Esophagus muscularis mucosa (tissue), 4 donors: ENCODE measurements around the gene CREB3L2. TPM values are rescaled to one million over a fixed set of nuclear protein-coding genes. Genes with fewer than 3 reads are reported as not detected.

Experiments used
- DNase-seq: peaks from one replicate; pipeline ENCODE4 v3.0.0-alpha.2; 2017; ENCODE audit errors: extremely low spot score
- H3K27ac ChIP-seq, 4 donors: fragments of 200-600 bp; sonication (generic); replicated peaks in 1 of 4; 1 replicate in 3 of 4; 2 replicates in 1 of 4; pipeline ENCODE4 v1.5.1; 2016 to 2019; ENCODE audit warnings: mild to moderate bottlenecking in 1 of 4
- H3K27me3 ChIP-seq, 4 donors: fragments of 200-600 bp; sonication (generic); one replicate each; pipeline versions ENCODE4 v1.5.1 to v1.6.0; 2016 to 2019
- H3K36me3 ChIP-seq, 4 donors: fragments of 200-600 bp; sonication (generic); one replicate each; pipeline ENCODE4 v1.5.1; 2016 to 2019
- H3K4me1 ChIP-seq, 4 donors: fragments of 200-600 bp; sonication (generic); one replicate each; pipeline ENCODE4 v1.5.1; 2016 to 2019
- H3K4me3 ChIP-seq, 4 donors: fragments of 200-600 bp; sonication (generic); 1 replicate in 2 of 4; 2 replicates in 2 of 4; pipeline ENCODE4 v1.5.1; 2016 to 2019; ENCODE audit warnings: mild to moderate bottlenecking in 4 of 4, moderate library complexity in 1 of 4
- H3K9me3 ChIP-seq, 4 donors: fragments of 200-600 bp; sonication (generic); 1 replicate in 3 of 4; 2 replicates in 1 of 4; pipeline ENCODE4 v1.5.1; 2016 to 2019
- EP300 ChIP-seq: sonication (generic); formaldehyde crosslinking; IDR thresholded peaks from one replicate; pipeline ENCODE4 v1.6.1; 2017; ENCODE audit warnings: antibody characterized with exemption
- POLR2A ChIP-seq: fragments of 450-650 bp; IDR thresholded peaks from one replicate; pipeline ENCODE4 v1.6.1; 2017; ENCODE audit warnings: antibody characterized with exemption, moderate library complexity, mild to moderate bottlenecking, low read depth
- POLR2AphosphoS5 ChIP-seq, 2 donors: sonication (generic); formaldehyde crosslinking; IDR thresholded peaks; one replicate each; pipeline ENCODE4 v1.6.1; 2017; ENCODE audit warnings: antibody characterized with exemption in 2 of 2
- WGBS: methylation state at CpG from one replicate; pipeline ENCODE4 v1.1.5; 2018; 5-methylcytosine and 5-hydroxymethylcytosine counted together
- intact Hi-C: fragments of 100-400 bp; cut with DNase I; formaldehyde crosslinking; loops from one replicate; pipeline ENCODE4 v1.15.1; 2023
- total RNA-seq, 4 donors: library from RNA; depleted of rRNA; stranded (reverse); fragments of >200 nt; gene quantifications; one replicate each; pipeline versions ENCODE4 v1.1.0 to v1.2.1, GENCODE V29; 2016
- TF ChIP-seq, protein P1 (sequence below), 3 experiments: fragments of 200-600 bp in 2 of 3; fragments of 450-650 bp in 1 of 3; sonication (generic) in 2 of 3; IDR thresholded peaks; one replicate each; pipeline ENCODE4 v1.5.1; 2017 to 2019; ENCODE audit warnings: antibody characterized with exemption in 3 of 3, mild to moderate bottlenecking in 2 of 3, moderate library complexity in 1 of 3

CREB3L2 gene
- total RNA-seq, 4 donors from 2014 or later = 29.2 to 43.4 (median 37.1) TPM

DNA sequence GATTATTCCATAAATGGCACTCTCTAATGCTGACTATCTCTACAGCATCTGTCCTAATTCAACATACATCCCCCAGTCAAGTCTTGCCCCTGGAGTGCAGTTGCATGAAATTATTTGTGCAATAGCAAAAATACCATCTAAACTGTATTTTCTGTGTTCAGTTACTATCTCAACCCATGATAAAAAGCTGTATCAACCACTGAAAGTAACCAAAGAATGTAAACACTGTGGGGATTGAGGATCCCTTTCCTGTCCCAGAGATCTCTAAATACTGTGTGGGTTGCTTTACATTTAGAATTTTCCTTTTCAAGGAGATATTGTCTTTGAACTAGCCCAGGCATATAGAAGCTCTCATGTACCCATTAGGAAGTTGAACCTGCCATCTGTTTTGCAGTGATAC lies 131.2 kb downstream of the CREB3L2 start:
- peaks cover 16 to 54% (median 21%) of the 10 kb centered on the region in 4 donors for H3K36me3 ChIP-seq
- H3K4me1 ChIP-seq = peaks cover 13 to 38% (median 25%) of the 10 kb centered on the region in 4 donors
- H3K4me3 ChIP-seq = no peak overlapping the region
- no peak for DNase-seq
- H3K27me3 ChIP-seq = no peaks in the 10 kb centered on the region
- peaks cover 0 to 5% (median 0%) of the 10 kb centered on the region in 4 donors for H3K9me3 ChIP-seq
- TF ChIP-seq, protein P1, sequence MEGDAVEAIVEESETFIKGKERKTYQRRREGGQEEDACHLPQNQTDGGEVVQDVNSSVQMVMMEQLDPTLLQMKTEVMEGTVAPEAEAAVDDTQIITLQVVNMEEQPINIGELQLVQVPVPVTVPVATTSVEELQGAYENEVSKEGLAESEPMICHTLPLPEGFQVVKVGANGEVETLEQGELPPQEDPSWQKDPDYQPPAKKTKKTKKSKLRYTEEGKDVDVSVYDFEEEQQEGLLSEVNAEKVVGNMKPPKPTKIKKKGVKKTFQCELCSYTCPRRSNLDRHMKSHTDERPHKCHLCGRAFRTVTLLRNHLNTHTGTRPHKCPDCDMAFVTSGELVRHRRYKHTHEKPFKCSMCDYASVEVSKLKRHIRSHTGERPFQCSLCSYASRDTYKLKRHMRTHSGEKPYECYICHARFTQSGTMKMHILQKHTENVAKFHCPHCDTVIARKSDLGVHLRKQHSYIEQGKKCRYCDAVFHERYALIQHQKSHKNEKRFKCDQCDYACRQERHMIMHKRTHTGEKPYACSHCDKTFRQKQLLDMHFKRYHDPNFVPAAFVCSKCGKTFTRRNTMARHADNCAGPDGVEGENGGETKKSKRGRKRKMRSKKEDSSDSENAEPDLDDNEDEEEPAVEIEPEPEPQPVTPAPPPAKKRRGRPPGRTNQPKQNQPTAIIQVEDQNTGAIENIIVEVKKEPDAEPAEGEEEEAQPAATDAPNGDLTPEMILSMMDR (IDR thresholded peaks at IDR 0.05) = no peak
- no peak for TF ChIP-seq POLR2A
- TF ChIP-seq EP300 = no peak
- no peak for TF ChIP-seq POLR2AphosphoS5 (IDR thresholded peaks at IDR 0.05)
- H3K27ac ChIP-seq = peak overlapping the region in 1 of 4 donors; percentile 30
- intact Hi-C loops = no loop called here

DNA sequence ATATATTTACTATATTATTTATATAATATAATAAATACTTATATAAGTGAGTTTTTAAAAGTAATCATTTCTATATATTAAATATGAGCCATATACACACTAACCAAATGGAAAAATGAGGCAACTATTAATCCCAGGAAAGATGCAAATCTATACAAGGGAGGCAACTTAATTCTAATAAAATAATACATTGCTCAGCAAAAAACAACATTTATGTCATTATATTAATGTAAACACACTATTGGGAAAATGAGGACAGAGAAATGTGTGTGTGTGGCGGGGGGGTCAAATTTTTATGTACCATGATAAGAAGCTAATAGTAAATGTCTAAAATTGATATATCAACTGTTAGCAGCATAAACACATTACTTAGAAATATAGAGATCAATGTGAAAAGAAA lies 131.8 kb downstream of the CREB3L2 start:
- H3K4me1 ChIP-seq = peaks cover 13 to 33% (median 20%) of the 10 kb centered on the region in 4 donors
- peaks cover 0 to 5% (median 0%) of the 10 kb centered on the region in 4 donors for H3K9me3 ChIP-seq
- TF ChIP-seq EP300 = no peak
- TF ChIP-seq, protein P1 (IDR thresholded peaks at IDR 0.05) = no peak
- TF ChIP-seq POLR2AphosphoS5 (IDR thresholded peaks at IDR 0.05) = no peak
- no peak for TF ChIP-seq POLR2A
- H3K27ac ChIP-seq = no peak overlapping the region
- no peaks in the 10 kb centered on the region for H3K27me3 ChIP-seq
- intact Hi-C loops = no loop called here
- DNase-seq = no peak
- H3K4me3 ChIP-seq = no peak overlapping the region
- WGBS = 97% methylated on average over 1 of the region's 1 CpG
- peaks cover 16 to 59% (median 22%) of the 10 kb centered on the region in 4 donors for H3K36me3 ChIP-seq

DNA sequence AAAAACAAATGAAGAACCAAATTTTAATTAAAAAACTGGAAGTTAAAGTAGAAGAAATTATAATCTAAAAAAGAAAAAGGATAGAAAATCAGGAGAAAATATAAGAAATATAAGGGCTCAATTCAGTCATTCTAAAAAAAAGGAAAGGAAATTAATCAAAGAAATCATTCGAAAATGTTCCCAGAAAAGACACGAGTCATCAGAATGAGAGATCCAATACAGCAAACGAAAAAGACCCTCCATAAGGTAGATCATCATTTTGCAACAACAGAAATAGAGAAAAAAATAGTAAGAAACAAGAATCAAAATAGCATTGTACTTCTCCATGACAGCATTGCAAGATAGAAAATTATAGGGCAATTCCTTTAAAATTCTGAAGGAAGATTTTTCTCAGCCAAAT lies 132.6 kb downstream of the CREB3L2 start:
- H3K27ac ChIP-seq = no peak overlapping the region
- H3K4me1 ChIP-seq = peaks cover 8 to 25% (median 14%) of the 10 kb centered on the region in 4 donors
- 95% methylated on average over 3 of the region's 3 CpGs for WGBS
- H3K9me3 ChIP-seq = peaks cover 0 to 5% (median 0%) of the 10 kb centered on the region in 4 donors
- intact Hi-C loops = no loop called here
- H3K4me3 ChIP-seq = no peak overlapping the region
- no peaks in the 10 kb centered on the region for H3K27me3 ChIP-seq
- peaks cover 16 to 61% (median 25%) of the 10 kb centered on the region in 4 donors for H3K36me3 ChIP-seq
- TF ChIP-seq, protein P1 (IDR thresholded peaks at IDR 0.05) = no peak
- TF ChIP-seq EP300 (no peak), POLR2A (no peak), POLR2AphosphoS5 (IDR thresholded peaks at IDR 0.05) (no peak)
- no peak for DNase-seq

- H3K4me3 ChIP-seq = no peak overlapping the region
- TF ChIP-seq POLR2AphosphoS5 (IDR thresholded peaks at IDR 0.05) = no peak
- TF ChIP-seq, protein P1 (IDR thresholded peaks at IDR 0.05) = no peak
- TF ChIP-seq POLR2A = no peak
- no peak for TF ChIP-seq EP300
- WGBS = 85% methylated on average over 3 of the region's 3 CpGs
- no peaks in the 10 kb centered on the region for H3K27me3 ChIP-seq
- no peak for DNase-seq
- no peak overlapping the region for H3K27ac ChIP-seq
- intact Hi-C loops = no loop called here
- H3K36me3 ChIP-seq = peaks cover 11 to 57% (median 21%) of the 10 kb centered on the region in 4 donors
- H3K4me1 ChIP-seq = peaks cover 0 to 17% (median 5%) of the 10 kb centered on the region in 4 donors
- peaks cover 0 to 5% (median 0%) of the 10 kb centered on the region in 4 donors for H3K9me3 ChIP-seq
Measured at GRCh38 chr7:137867289-137867688, 134.6 kb downstream of the CREB3L2 start.

- H3K9me3 ChIP-seq = peaks cover 0 to 5% (median 0%) of the 10 kb centered on the region in 4 donors
- peaks cover 13 to 59% (median 23%) of the 10 kb centered on the region in 4 donors for H3K36me3 ChIP-seq
- H3K27me3 ChIP-seq = no peaks in the 10 kb centered on the region
- H3K4me1 ChIP-seq = peaks cover 0 to 7% (median 2%) of the 10 kb centered on the region in 4 donors
- H3K27ac ChIP-seq = no peak overlapping the region
- no peak overlapping the region for H3K4me3 ChIP-seq
- WGBS = 86% methylated on average over 1 of the region's 1 CpG
- intact Hi-C loops = no loop called here
- TF ChIP-seq EP300 (no peak), POLR2AphosphoS5 (IDR thresholded peaks at IDR 0.05) (no peak), POLR2A (no peak)
- TF ChIP-seq, protein P1 (IDR thresholded peaks at IDR 0.05) = no peak
- DNase-seq = no peak
Measured at GRCh38 chr7:137865764-137866163, 136.1 kb downstream of the CREB3L2 start.
